NT2/D1 (cell line): Measurements from ENCODE around the gene OGFOD3.

ENCODE experiments used
- DNase-seq: peaks from one replicate; pipeline ENCODE4 v3.0.0-alpha.2; 2011; ENCODE audit warnings: low read depth, low spot score
- H3K27me3 ChIP-seq: 2 replicates; pipeline ENCODE4 v1.6.0; 2011; ENCODE audit warnings: mild to moderate bottlenecking; ENCODE audit not compliant: insufficient read length, insufficient read depth
- H3K36me3 ChIP-seq: 2 replicates; pipeline ENCODE4 v1.6.1; 2011; ENCODE audit warnings: mild to moderate bottlenecking, low read length, mixed read lengths; ENCODE audit not compliant: insufficient read depth, insufficient read length
- H3K4me1 ChIP-seq: 2 replicates; pipeline ENCODE4 v1.5.1; 2011; ENCODE audit not compliant: insufficient read depth, insufficient read length
- H3K4me3 ChIP-seq: 2 replicates; pipeline ENCODE4 v1.5.1; 2011; ENCODE audit warnings: low read depth; ENCODE audit not compliant: insufficient read length
- H3K9ac ChIP-seq: 2 replicates; pipeline ENCODE4 v1.6.0; 2011; ENCODE audit warnings: low read depth; ENCODE audit not compliant: insufficient read length
- H3K9me3 ChIP-seq: 2 replicates; pipeline ENCODE4 v1.5.1; 2011; ENCODE audit warnings: mild to moderate bottlenecking, low read length; ENCODE audit not compliant: insufficient read depth
- SUZ12 ChIP-seq: IDR thresholded peaks from 2 replicates; pipeline ENCODE4 v1.6.1; 2011; ENCODE audit not compliant: insufficient read length, insufficient read depth; ENCODE audit errors: extremely low read depth
- YY1 ChIP-seq: IDR thresholded peaks from 2 replicates; pipeline ENCODE4 v1.6.1; 2011; ENCODE audit not compliant: insufficient read length, insufficient read depth
- ZNF274 ChIP-seq: IDR thresholded peaks from 2 replicates; pipeline ENCODE4 v1.6.1; 2011; ENCODE audit warnings: mild to moderate bottlenecking, low read depth, low read length

The OGFOD3 gene

GRCh38 chr17:82424863-82425159 lies 6.4 kb upstream of the OGFOD3 start:
- TF ChIP-seq YY1: no peak
- TF ChIP-seq SUZ12: no peak
- TF ChIP-seq ZNF274: no peak
- H3K9ac ChIP-seq: no peak overlapping the region

GRCh38 chr17:82424001-82424862 lies 5.8 kb upstream of the OGFOD3 start:
- H3K9me3 ChIP-seq: no peaks in the 10 kb centered on the region; the same call in 1 of the 2 replicates
- peaks cover 25% of the 10 kb centered on the region for H3K36me3 ChIP-seq
- peak; percentile 49 for DNase-seq

More at GRCh38 chr17:82424863-82425159, 6.4 kb upstream of the OGFOD3 start:
- DNase-seq: no peak
- H3K4me1 ChIP-seq: peaks cover 4% of the 10 kb centered on the region
- no peaks in the 10 kb centered on the region for H3K27me3 ChIP-seq
- H3K9me3 ChIP-seq: no peaks in the 10 kb centered on the region; the same call in 1 of the 2 replicates
- H3K4me3 ChIP-seq: no peak overlapping the region
- peaks cover 31% of the 10 kb centered on the region for H3K36me3 ChIP-seq

GRCh38 chr17:82419540-82419939 lies 1.2 kb upstream of the OGFOD3 start:
- no peak for DNase-seq
- Histone ChIP-seq H3K9ac (no peak overlapping the region), H3K4me3 (no peak overlapping the region), H3K4me1 (peaks cover 8% of the 10 kb centered on the region), H3K36me3 (peaks cover 28% of the 10 kb centered on the region), H3K27me3 (no peaks in the 10 kb centered on the region), H3K9me3 (no peaks in the 10 kb centered on the region; the same call in 1 of the 2 replicates)
- no peak for TF ChIP-seq SUZ12
- TF ChIP-seq YY1: no peak
- no peak for TF ChIP-seq ZNF274

More at GRCh38 chr17:82424001-82424862, 5.8 kb upstream of the OGFOD3 start:
- no peak overlapping the region for H3K9ac ChIP-seq
- H3K4me1 ChIP-seq: peaks cover 4% of the 10 kb centered on the region
- no peak for TF ChIP-seq SUZ12
- TF ChIP-seq ZNF274: no peak
- no peak for TF ChIP-seq YY1
- no peak overlapping the region for H3K4me3 ChIP-seq
- H3K27me3 ChIP-seq: no peaks in the 10 kb centered on the region

- Histone ChIP-seq H3K9me3 (no peaks in the 10 kb centered on the region), H3K27me3 (no peaks in the 10 kb centered on the region), H3K9ac (no peak overlapping the region), H3K36me3 (peaks cover 30% of the 10 kb centered on the region), H3K4me1 (peaks cover 6% of the 10 kb centered on the region), H3K4me3 (no peak overlapping the region)
- no peak for DNase-seq
- TF ChIP-seq ZNF274 (no peak), YY1 (no peak), SUZ12 (no peak)
These were observed 1.6 kb downstream of the OGFOD3 start for GRCh38 chr17:82416771-82417170.

- Histone ChIP-seq H3K36me3 (peaks cover 27% of the 10 kb centered on the region), H3K9me3 (no peaks in the 10 kb centered on the region), H3K9ac (no peak overlapping the region), H3K27me3 (no peaks in the 10 kb centered on the region), H3K4me1 (peaks cover 6% of the 10 kb centered on the region), H3K4me3 (no peak overlapping the region)
- DNase-seq: no peak
- TF ChIP-seq SUZ12 (no peak), ZNF274 (no peak), YY1 (no peak)
These were observed 2.1 kb downstream of the OGFOD3 start for GRCh38 chr17:82416264-82416663.

GRCh38 chr17:82415786-82416185 lies 2.6 kb downstream of the OGFOD3 start:
- H3K4me1 ChIP-seq: peaks cover 6% of the 10 kb centered on the region
- DNase-seq: no peak
- H3K36me3 ChIP-seq: peaks cover 23% of the 10 kb centered on the region
- H3K4me3 ChIP-seq: no peak overlapping the region
- H3K27me3 ChIP-seq: no peaks in the 10 kb centered on the region
- no peaks in the 10 kb centered on the region for H3K9me3 ChIP-seq
- no peak overlapping the region for H3K9ac ChIP-seq
- no peak for TF ChIP-seq YY1
- TF ChIP-seq ZNF274: no peak
- no peak for TF ChIP-seq SUZ12

- H3K4me1 ChIP-seq: peaks cover 8% of the 10 kb centered on the region
- H3K9ac ChIP-seq: no peak overlapping the region
- TF ChIP-seq YY1 (no peak), SUZ12 (no peak), ZNF274 (no peak)
These were observed 3.0 kb downstream of the OGFOD3 start for GRCh38 chr17:82415336-82415735.

More at GRCh38 chr17:82415336-82415735, 3.0 kb downstream of the OGFOD3 start:
- Histone ChIP-seq H3K4me3 (no peak overlapping the region), H3K9me3 (no peaks in the 10 kb centered on the region), H3K27me3 (no peaks in the 10 kb centered on the region), H3K36me3 (peaks cover 19% of the 10 kb centered on the region)
- DNase-seq: no peak
